DMS53 treated with DMSO at 0.1 percent for 48 hours (cell line): Measurements from ENCODE around the gene FAM227A.

Experiments
- DNase-seq: peaks from one replicate; lab custom pipeline; 2025; ENCODE audit not compliant: unreplicated experiment; lab: John Stamatoyannopoulos, UW

Gene FAM227A

DNA sequence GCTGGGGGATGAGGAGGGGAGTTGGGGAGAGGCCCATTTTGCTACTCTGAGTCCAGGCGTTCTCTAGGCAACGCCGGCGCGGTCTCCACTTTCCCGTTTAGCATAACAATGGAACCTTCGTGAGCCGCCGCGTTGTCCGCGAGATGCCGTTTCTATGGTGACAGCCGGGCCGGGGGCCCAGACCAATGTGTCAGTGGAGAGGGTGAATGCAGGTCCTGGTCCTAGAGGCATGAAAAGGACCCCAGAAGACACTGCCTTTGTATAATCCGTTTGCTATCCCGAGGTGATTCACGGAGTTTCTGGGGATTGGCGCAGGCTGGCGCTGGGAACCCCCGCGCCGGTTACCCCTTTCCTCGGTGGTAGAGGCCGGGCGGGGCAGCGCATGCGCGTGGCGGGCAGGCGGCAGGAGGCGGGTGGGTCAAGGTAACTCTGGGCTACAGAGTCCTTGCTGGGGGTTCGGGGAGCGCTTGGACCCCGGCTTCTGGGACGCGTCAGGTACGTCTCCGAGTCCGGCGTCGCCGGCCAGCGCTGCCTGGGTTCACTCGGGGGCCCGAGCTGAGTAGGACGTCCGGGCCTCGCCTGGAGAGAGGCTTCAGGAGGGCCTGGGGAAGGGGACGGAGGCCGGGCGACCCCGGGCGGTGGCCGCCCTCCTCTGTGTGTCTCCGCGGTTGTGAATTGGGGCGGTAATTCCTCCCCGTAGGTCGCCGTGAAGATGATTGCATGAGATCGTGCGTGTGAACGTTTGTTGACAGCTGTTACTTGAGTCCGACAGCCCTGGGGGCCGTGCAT lies at the start of gene FAM227A, which contains the start of gene CBY1:
TSS of gene FAM227A (minus strand) at position 137 of the 789 bp plus-strand sequence. CDS start 6,224 bp downstream, outside the sequence.
TSS of gene CBY1 (plus strand) at position 383 of the 789 bp plus-strand sequence. CDS start 11,417 bp downstream, outside the sequence.
- peak; percentile 81 for DNase-seq

DNA sequence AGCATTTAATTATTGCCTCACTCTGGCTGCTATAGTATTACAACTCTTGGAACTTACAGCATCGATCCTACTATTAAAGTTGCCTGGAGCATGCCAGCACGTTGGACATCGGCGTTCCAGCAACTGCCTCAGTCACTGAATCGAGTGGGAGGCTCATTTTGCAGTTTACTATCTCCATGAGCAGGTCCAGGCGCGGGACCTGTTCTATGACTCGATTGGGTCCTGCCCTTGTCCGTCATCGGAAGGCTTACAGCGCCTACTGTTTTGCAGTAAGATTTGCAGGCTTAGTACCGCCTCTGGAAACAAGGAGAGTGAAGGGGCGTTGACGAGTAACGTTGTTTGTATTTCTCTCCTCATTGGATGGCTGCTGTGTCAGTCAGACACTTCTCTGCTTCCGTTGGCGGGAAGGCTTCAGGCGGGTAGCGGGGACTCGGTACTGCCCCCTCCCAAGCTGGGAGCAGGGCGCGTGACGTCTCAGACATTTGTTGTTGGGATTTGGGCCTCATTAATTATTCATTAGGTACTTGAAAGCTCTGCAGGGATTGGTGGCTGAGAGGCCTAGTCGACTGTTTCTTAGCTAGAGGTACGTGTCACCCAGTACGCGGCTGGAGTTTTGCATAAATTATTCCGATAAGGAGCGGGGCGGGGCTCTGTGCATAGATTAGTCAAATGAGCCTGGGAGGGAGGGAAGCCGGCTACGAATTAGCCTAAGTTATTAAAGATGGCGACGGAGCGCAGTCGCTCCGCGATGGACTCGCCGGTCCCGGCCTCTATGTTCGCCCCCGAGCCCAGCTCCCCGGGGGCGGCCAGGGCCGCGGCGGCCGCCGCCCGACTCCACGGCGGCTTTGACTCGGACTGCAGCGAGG lies 49.3 kb upstream of the FAM227A start, which contains the start of gene GTPBP1:
TSS of gene GTPBP1 (plus strand) at position 710 of the 866 bp plus-strand sequence. CDS start at position 722, 12 bp downstream.
- peak; percentile 99 for DNase-seq

DNA sequence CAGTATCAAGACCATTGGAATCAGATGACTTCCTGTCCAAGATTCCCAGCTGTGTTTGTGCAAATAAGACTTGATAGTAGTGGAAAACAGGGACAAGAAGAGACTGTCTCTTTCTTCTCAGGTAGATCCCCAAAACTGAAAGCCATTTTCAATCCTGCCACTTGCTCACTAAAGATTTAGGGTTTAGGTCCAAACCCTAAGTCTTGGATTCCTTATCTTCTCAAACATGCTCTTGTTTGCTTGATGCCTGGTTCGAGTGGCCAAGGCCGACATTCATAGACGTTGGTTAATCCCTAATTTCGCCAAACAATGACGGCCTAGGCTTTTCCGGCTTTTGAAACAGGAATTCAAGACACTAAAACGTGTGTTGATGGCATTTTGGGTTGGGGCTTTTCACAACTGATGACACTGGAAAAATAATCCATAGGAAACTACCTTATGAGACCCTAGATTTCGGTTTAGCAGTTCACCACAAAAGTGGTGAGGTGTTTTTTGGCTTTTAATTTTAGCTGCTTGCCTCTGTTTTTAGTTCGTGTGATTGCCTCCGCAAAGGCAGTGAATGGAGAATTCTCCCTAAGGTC lies 48.6 kb upstream of the FAM227A start:
- DNase-seq = no peak

DNA sequence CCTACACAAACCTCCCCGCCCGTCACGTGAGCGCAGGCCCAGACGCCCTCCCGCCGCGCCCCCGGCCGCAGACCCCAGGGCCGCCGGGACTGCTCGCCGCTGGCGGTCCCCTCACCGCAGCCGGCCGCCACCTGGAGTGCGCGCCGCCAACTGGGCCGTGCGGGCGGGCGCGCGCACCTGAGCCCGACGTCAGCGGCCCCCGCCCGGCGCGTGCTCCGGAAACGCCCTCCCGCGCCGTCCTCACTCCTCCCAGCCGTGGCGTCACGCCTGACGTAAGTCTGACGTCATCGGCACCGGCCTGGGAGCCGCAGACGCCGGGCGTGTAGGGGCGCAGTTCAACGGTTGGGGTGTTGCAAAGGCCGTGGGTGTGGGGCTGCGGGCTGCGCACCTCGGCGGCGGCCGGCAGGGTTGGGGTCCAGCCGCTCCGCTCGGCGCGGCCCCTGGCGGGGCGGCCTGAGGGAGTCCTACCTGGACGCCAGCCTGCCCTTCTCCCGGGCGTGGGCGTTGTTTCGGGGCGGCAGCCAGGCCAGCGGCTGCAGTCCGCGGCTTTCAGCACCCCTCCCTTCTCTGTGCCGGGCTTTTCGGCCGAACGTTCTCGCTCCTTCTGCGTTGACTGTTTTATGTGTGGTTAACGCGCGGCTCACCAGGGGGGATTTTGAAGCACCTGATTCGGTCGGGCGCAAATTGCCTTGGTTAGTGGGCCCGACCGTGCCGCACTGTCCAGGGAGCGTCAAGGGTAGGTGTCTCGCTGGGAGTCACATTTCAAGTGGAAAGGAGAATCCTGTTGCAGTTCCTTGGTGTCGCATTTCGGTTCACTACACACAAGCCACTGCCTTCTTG lies 44.8 kb upstream of the FAM227A start, which contains the start of gene JOSD1:
TSS of gene JOSD1 (minus strand) at position 155 of the 840 bp plus-strand sequence. CDS start 956 bp downstream, outside the sequence.
- DNase-seq = peak; percentile 51

DNA sequence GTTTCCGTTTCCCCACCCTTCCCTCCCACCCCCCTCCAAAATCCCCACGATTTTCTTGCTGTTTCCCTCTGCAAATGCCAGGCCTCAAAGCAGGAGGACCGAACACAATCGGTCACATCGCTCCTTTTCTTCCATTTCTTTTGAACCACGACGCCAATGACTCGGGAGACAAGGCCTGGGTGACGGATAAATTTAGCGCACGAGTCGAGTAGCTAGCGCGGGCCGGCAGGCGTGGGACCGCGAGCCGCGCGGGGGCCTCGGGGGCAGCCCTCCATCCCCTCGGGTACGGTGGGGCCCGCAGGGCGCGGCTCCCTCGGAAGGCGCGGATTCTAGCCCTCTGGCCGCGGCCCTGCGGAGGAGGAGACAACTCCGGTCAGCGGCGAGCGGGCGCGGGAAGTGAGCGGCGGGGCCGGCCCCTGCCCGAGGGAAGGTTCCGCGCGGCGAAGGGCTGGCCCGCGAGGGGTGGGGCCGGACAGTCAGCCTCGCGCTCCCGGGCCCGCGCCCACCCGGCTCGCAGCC lies 44.1 kb upstream of the FAM227A start:
- peak; percentile 36 for DNase-seq

DNA sequence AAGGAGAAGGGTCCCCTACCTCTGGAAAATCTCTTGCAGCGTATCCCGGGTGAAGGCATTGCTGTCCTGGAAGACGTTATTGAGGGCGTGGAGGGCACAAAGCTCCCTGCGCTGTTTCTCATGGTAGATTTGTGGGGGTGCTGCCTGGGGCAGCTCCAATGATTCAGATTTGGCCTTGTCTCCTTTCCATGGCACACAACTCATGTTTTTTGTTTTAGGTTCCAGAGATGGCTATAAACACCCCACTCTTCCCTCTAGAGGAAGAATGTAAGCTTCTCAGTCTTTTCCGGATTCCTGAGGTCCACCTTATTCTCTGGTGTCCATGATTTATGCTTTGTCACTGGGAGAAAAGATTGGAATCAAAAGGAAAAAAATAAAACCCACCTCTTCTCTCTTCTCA lies 43.6 kb upstream of the FAM227A start:
- DNase-seq = no peak

DNA sequence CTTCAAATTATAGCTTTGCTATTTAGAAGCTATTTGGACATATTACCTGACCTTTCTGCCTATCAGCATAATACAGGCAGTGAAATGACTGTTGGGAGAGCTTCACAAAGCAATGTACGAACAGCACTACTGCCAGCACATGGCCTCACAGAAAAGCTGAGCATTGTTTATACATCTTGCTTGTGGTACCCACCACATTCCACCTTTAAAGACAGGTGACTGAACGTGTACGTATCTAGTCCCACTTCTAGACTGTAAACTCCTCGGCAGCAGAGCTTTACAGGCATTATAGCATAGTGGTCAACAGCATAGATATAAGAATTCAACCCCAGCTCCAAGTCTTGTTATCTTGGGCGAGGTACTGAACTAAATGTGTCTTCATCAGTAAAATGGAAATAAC lies 43.0 kb upstream of the FAM227A start:
- no peak for DNase-seq

DNA sequence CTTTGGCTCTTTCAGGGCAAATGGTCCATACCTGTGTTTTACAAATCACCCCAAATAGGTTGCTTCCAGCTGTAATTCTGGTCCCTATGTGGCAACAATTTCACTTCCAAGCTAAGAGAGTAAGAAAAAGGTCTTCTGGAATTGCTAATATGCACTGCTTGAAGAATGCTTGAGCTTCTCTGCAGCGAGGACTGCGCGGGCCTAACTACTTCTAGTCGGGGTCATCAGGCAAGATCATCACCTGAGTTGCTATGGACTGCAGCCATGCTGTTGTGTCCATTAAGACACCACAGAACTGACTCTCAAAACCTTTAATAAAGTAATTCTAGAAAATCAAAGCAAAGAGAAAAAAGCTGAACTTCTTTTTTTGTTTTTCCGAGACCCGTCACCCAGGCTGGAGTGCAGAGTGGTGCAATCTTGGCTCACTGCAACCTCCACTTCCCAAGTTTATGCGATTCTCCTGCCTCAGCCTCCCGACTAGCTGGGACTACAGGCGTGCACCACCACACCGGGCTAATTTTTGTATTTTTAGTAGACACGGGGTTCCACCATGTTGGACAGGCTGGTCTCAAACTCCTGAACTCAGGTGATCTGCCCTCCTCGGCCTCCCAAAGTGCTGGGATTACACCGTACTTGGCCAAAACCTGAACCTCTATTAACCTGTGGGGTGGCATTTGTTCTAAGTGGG lies 42.4 kb upstream of the FAM227A start:
- DNase-seq = no peak

DNA sequence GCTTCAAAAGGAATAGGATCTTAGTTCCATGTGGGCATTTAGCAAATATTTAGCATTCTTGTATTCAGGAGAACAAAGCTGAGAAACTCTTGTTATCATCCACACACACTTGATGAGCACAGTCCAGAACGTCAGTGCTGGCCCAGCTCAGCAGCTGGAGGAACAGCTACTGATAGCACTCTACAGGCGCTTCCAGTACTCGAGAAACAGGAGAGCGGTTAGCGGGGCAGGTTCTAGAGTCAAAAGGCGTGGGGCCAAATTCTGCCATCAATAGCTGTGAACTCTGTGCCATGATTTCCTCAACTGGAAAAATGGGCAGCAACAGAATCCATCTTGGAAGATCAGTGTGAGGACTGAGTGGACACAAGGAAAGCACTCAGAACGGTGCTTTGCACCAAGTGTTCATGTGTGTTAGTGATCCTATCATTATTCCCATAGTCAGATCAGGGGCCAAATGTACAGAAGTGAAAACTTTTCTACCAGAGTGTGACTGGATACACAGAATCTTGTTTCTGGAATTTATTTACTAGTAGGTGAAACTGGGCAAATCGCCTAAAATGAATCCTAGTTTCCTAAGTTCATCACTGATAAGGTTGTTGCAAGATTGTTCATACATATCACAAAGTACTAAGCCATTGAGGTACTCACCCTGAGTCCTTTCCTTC lies 41.4 kb upstream of the FAM227A start:
- no peak for DNase-seq

DNA sequence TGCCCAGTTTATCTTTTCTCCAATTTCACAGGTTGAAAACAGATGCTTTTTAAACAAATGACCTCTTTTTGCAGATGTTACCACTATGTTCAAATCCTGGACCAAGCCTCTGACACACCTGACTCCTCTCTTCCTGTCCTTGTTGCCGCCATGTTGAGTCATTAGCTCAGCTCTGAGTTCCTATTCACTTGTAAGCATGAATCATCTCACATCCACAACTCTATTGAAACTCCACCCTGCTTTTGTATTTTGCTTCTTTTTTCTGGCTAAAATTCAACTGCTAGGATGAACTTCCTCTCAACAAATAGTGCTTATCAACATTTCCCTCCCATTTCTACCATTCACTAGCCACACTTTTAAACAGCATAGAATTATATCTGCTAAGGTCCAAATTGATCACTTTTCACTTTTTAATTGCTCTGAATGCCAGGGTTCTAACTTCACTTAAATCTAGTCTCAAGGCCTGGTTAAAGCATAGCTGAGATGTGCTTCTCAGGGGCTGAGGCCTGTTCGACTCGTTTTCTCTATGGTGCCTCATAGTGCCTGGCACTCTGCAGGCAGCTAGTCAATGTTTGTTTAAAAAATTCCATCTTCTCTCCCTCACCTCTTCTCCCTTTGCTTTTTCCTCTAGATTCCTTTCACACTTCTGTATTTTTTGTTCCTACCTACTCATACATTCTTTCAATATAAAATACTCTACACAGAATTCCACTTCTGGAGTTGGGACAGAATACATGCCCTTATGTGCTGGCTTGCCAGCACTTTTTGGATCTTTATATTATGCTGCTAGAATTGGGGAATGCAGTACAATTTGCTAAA lies 40.6 kb upstream of the FAM227A start:
- DNase-seq = peak; percentile 5

DNA sequence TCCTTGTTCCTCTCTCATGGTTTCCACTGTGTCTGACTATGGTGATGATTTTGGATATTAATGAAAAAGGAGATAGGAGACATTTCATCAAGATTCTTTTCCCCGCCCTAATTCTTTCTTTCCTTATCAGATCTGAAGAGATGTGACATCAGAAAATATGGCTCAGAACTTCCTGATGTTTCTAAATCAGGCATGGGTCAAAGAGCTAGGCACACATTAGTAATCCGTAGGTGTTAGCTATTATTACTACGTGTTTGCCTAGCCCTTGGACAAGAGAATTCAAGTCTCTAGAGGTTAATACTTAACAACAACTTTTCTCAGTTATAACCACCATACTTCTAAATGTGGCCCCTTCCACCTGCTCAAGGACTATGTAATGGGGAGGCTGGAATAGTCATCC lies 38.7 kb upstream of the FAM227A start:
- no peak for DNase-seq

DNA sequence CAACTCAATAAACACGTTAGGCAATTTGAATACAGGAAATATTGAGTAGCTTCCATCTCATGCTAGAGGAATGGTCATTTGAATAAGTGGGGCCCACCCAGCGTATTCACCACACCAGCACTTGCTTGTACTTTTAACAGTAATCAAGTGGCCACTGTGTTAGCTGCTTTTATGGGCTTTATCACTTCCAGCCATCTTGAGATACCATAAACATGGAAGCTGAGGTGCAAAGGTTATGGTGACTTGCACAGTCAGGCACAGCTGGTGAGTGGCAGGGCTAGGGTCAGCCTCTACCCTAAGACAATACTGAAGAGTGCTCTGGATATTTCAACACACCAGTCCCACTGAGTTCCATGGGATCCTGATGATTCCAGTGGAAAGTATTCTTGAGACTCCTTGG lies 37.9 kb upstream of the FAM227A start:
- no peak for DNase-seq

DNA sequence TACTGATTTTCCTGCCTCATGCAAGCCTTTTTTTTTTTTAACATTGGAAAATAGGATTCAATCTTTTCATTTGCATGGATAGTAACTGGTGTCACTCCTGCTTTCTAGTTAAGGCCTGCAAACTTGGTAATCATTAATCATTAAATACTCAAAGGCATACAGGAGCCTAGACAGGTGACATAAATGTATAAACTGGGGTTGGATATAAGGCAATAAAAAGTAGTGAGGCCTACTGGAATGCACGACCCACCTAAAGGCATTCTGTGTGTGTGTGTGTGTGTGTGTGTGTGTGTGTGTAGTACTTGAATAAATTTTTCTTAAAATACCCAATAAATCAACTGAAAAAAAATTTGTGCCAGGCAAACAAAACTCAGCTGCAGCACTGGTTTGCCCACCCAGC lies 33.5 kb upstream of the FAM227A start:
- DNase-seq = no peak

DNA sequence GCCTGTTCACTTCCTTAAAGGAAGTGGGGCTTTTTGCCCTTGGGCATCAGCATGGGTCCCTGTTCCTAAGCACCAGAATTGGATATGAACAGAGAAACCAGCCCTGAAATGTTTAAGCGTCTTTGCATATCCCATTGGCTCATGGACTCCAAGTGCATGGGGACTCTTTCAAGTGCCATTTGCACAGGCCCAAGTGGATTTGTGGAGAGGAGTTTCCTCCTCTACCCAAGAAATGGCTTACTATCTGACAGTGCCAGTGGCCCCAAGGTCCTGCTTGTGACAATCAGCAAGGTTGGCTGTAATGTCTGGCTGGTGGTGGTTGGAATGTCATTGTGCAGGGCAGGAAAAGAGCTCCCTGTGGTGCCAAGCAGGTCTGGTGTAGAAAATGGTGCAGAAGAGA lies 29.6 kb upstream of the FAM227A start:
- DNase-seq = no peak

DNA sequence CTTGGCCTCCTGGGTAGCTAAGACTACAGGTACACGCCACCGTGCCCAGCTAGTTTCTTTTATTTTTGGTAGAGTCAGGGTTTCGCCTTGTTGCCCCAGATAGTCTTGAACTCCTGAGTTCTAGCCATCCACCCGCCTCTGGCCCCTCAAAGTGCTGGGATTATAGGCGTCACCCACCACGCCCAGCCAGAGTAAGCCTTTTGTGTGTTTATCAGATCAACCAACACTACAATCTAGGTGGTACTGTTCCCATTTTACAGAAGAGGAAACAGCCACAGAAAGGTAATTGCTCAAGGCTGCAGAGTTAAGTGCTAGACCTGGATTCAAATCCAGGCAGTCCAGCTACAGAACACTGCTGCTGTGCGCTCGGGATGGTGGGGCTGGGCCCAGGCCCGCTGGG lies 28.7 kb upstream of the FAM227A start:
- DNase-seq = no peak

DNA sequence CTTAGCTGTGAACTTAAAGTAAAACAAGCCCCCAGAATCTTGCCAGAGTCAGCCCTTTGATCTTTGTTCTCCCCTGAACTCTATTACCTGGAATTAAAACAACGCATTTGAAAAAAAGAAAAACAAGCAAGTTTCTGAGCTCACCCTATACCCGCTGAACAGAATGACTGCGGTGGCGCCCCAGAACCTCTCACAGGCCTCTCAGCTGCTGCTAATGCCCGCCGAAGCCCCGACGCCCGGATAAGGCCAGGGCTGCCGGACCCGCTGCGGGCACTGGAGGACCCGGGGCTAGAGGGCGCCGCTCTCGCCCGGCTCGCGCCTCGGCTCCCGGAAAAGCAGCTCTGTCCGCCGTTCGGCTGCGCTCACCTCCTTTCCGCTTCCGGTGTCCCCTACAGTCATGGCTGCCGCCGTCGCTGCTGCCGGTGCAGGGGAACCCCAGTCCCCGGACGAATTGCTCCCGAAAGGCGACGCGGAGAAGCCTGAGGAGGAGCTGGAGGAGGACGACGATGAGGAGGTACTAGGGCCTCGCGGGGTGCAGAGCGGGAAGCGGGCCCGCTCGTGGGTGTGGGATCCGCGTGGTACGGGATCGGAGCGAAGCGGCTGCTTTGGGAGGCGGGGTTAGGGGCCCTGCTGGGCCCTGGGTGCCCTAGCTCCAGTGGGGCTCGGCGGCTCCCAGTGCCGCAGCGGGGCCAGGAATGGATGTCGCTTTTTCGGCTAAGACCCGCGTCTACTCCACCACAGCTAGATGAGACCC lies 25.6 kb upstream of the FAM227A start, which contains the start of gene TOMM22:
TSS of gene TOMM22 (plus strand) at position 376 of the 754 bp plus-strand sequence. CDS start at position 398, 22 bp downstream.
- DNase-seq = peak; percentile 66

DNA sequence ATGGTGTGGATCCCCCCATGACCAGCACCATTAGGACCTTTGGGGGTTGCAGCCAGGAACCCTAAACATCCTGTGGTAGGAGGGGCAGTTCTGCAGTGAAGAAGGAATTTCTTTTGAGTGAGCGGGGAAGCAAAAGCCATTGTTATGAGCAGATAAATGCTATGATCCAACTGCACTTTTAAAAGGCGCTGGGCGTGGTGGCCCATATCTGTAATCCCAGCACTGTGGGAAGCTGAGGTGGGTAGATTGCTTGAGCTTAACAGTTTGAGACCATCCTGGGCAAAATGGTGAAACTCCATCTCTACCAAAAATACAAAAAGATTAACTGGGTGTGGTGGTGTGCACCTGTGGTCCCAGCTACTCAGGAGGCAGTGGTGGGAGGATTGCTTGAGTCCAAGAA lies 19.6 kb upstream of the FAM227A start:
- no peak for DNase-seq
